Upper lobe of left lung (tissue), 4 donors: ENCODE measurements around the gene PCDHB15.
"Not testable (repeated sequence)": the region's sequence is repeated elsewhere in the genome, so short reads cannot be mapped to it uniquely, and the experiment has no call there.

Source experiments
- EP300 ChIP-seq, 4 donors: sonication (generic); formaldehyde crosslinking; IDR thresholded peaks; one replicate each; pipeline ENCODE4 v1.5.1; 2017; ENCODE audit warnings: antibody characterized with exemption in 4 of 4, control low read depth in 2 of 4
- POLR2A ChIP-seq, 4 donors: fragments of 450-650 bp; IDR thresholded peaks; one replicate each; pipeline ENCODE4 v1.5.1; 2016 to 2017; ENCODE audit warnings: antibody characterized with exemption in 4 of 4, mild to moderate bottlenecking in 2 of 4
- TF ChIP-seq, protein P1 (sequence below), 6 experiments: fragments of 450-650 bp in 4 of 6; fragments of 200-600 bp in 2 of 6; sonication (generic) in 2 of 6; IDR thresholded peaks; one replicate each; pipeline ENCODE4 v1.5.1; 2016 to 2019; ENCODE audit warnings: antibody characterized with exemption in 6 of 6

- TF ChIP-seq, protein P1, sequence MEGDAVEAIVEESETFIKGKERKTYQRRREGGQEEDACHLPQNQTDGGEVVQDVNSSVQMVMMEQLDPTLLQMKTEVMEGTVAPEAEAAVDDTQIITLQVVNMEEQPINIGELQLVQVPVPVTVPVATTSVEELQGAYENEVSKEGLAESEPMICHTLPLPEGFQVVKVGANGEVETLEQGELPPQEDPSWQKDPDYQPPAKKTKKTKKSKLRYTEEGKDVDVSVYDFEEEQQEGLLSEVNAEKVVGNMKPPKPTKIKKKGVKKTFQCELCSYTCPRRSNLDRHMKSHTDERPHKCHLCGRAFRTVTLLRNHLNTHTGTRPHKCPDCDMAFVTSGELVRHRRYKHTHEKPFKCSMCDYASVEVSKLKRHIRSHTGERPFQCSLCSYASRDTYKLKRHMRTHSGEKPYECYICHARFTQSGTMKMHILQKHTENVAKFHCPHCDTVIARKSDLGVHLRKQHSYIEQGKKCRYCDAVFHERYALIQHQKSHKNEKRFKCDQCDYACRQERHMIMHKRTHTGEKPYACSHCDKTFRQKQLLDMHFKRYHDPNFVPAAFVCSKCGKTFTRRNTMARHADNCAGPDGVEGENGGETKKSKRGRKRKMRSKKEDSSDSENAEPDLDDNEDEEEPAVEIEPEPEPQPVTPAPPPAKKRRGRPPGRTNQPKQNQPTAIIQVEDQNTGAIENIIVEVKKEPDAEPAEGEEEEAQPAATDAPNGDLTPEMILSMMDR (IDR thresholded peaks at IDR 0.05) = peak in 3 of 6 experiments; percentile 28 to 29 (median 29)
- not testable (repeated sequence) for TF ChIP-seq POLR2A, EP300 (IDR thresholded peaks at IDR 0.05)
Observed at GRCh38 chr5:141213656-141214339, 31.4 kb upstream of the PCDHB15 start, which contains the start of gene PCDHB13.
